ENCODE data around the gene UBIAD1.

The UBIAD1 gene

GRCh38 chr1:11281518-11282331, 8.7 kb downstream of the UBIAD1 start:
- H3K27ac ChIP-seq (ENCODE audit: low read length), result peak overlapping the region; percentile 83

DNA sequence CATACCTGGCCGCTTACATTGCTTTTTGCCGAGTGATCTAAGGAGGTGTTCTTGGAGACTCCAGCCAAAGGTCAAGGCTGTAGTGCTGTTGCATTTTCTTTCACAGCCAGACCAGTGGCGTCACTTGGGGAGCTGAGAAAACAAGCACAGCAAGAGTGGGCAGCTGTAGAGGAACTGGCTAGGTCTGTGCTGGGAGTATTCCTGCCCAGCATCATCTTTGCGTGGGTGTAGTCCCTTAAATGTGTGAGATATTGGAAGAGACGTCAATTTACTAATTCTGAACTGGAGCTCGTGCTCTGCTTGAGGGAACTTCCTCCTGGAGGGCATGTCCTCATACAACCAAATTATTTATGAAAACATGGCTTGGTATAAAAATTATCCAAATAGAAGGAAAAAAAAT, 10.2 kb downstream of the UBIAD1 start:
- H3K9me3 ChIP-seq (ENCODE audit: insufficient read depth, low read length), result no peaks in the 10 kb centered on the region
- peaks cover 22% of the 10 kb centered on the region for H3K4me1 ChIP-seq (ENCODE audit: low read length)
- H3K27me3 ChIP-seq (ENCODE audit: low read depth, low read length), result no peaks in the 10 kb centered on the region
- H3K36me3 ChIP-seq (replicated peaks; ENCODE audit: low read depth, low read length), result peaks cover 13% of the 10 kb centered on the region
- TF ChIP-seq EZH2phosphoT487 (IDR thresholded peaks at IDR 0.05; ENCODE audit: low read depth), result no peak
- TF ChIP-seq, protein P1, sequence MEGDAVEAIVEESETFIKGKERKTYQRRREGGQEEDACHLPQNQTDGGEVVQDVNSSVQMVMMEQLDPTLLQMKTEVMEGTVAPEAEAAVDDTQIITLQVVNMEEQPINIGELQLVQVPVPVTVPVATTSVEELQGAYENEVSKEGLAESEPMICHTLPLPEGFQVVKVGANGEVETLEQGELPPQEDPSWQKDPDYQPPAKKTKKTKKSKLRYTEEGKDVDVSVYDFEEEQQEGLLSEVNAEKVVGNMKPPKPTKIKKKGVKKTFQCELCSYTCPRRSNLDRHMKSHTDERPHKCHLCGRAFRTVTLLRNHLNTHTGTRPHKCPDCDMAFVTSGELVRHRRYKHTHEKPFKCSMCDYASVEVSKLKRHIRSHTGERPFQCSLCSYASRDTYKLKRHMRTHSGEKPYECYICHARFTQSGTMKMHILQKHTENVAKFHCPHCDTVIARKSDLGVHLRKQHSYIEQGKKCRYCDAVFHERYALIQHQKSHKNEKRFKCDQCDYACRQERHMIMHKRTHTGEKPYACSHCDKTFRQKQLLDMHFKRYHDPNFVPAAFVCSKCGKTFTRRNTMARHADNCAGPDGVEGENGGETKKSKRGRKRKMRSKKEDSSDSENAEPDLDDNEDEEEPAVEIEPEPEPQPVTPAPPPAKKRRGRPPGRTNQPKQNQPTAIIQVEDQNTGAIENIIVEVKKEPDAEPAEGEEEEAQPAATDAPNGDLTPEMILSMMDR (IDR thresholded peaks at IDR 0.05; ENCODE audit: low read depth, low read length), result no peak
- peaks cover 40% of the 10 kb centered on the region for H3K79me2 ChIP-seq (ENCODE audit: low read length)
- no peak overlapping the region for H2AFZ ChIP-seq (ENCODE audit: low read depth, low read length)
- H3K4me3 ChIP-seq (ENCODE audit: low read length), result no peak overlapping the region
- H3K9ac ChIP-seq (ENCODE audit: low read length), result no peak overlapping the region
- no peaks in the 10 kb centered on the region for H4K20me1 ChIP-seq (ENCODE audit: insufficient read depth, low read length)
- no peak overlapping the region for H3K27ac ChIP-seq (ENCODE audit: low read length)
- H3K4me2 ChIP-seq (ENCODE audit: low read length), result no peak overlapping the region

More at GRCh38 chr1:11281518-11282331, 8.7 kb downstream of the UBIAD1 start:
- Histone ChIP-seq H3K79me2 (ENCODE audit: low read length) (peaks cover 44% of the 10 kb centered on the region), H3K4me3 (ENCODE audit: low read length) (peak overlapping the region; percentile 46), H3K4me1 (ENCODE audit: low read length) (peaks cover 22% of the 10 kb centered on the region), H4K20me1 (ENCODE audit: insufficient read depth, low read length) (no peaks in the 10 kb centered on the region), H3K36me3 (replicated peaks; ENCODE audit: low read depth, low read length) (peaks cover 11% of the 10 kb centered on the region), H3K9me3 (ENCODE audit: insufficient read depth, low read length) (no peaks in the 10 kb centered on the region), H2AFZ (ENCODE audit: low read depth, low read length) (no peak overlapping the region), H3K4me2 (ENCODE audit: low read length) (peak overlapping the region; percentile 77), H3K9ac (ENCODE audit: low read length) (peak overlapping the region; percentile 49), H3K27me3 (ENCODE audit: low read depth, low read length) (no peaks in the 10 kb centered on the region)
- TF ChIP-seq, protein P1 (IDR thresholded peaks at IDR 0.05; ENCODE audit: low read depth, low read length), result no peak
- TF ChIP-seq EZH2phosphoT487 (IDR thresholded peaks at IDR 0.05; ENCODE audit: low read depth), result no peak

GRCh38 chr1:11284784-11285183, 11.8 kb downstream of the UBIAD1 start:
- no peak overlapping the region for H3K9ac ChIP-seq (ENCODE audit: low read length)
- H3K27ac ChIP-seq (ENCODE audit: low read length), result no peak overlapping the region
- H3K9me3 ChIP-seq (ENCODE audit: insufficient read depth, low read length), result no peaks in the 10 kb centered on the region
- H3K79me2 ChIP-seq (ENCODE audit: low read length), result peaks cover 39% of the 10 kb centered on the region
- H3K4me1 ChIP-seq (ENCODE audit: low read length), result peaks cover 22% of the 10 kb centered on the region
- no peaks in the 10 kb centered on the region for H3K27me3 ChIP-seq (ENCODE audit: low read depth, low read length)
- H3K36me3 ChIP-seq (replicated peaks; ENCODE audit: low read depth, low read length), result peaks cover 13% of the 10 kb centered on the region
- no peak overlapping the region for H3K4me2 ChIP-seq (ENCODE audit: low read length)
- no peaks in the 10 kb centered on the region for H4K20me1 ChIP-seq (ENCODE audit: insufficient read depth, low read length)
- no peak overlapping the region for H3K4me3 ChIP-seq (ENCODE audit: low read length)
- TF ChIP-seq, protein P1 (IDR thresholded peaks at IDR 0.05; ENCODE audit: low read depth, low read length), result no peak
- TF ChIP-seq EZH2phosphoT487 (IDR thresholded peaks at IDR 0.05; ENCODE audit: low read depth), result no peak
- no peak overlapping the region for H2AFZ ChIP-seq (ENCODE audit: low read depth, low read length)

DNA sequence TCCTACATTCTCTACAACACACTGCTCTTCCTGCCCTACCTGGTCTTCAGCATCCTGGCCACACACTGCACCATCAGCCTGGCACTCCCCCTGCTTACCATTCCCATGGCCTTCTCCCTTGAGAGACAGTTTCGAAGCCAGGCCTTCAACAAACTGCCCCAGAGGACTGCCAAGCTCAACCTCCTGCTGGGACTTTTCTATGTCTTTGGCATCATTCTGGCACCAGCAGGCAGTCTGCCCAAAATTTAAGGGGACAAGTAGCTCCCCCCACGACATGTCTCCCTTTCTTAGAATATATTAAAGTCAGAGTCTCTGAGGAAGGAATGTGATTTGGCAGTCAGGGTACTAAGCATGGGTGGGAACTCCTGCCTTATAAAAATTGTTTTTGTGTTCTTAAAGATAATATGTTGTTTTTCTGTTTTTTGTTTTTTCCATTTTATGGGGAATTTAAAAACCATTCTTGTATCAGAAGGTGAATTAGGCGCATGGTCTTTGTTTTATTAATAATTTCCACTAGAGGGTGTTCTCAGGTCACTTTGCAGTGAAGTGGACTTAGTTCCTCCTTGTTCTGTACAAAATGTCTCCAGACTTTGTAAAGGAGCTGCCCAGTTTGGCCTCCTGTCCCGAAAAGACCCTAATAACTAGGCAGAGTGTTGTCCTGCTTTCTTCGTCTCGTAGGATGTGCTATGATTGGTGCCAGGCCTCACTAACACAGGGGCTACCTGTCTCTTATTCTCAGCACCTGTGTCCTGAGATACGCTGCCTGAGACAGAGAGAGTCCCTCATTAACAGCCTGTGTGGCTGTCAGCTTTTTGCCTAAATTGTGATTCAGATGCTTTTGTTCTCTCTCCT, 13.1 kb downstream of the UBIAD1 start:
- peaks cover 10% of the 10 kb centered on the region for H3K4me1 ChIP-seq (ENCODE audit: low read length)
- no peaks in the 10 kb centered on the region for H4K20me1 ChIP-seq (ENCODE audit: insufficient read depth, low read length)
- H3K36me3 ChIP-seq (replicated peaks; ENCODE audit: low read depth, low read length), result peaks cover 13% of the 10 kb centered on the region
- H3K4me3 ChIP-seq (ENCODE audit: low read length), result no peak overlapping the region
- no peak overlapping the region for H3K9ac ChIP-seq (ENCODE audit: low read length)
- peaks cover 31% of the 10 kb centered on the region for H3K79me2 ChIP-seq (ENCODE audit: low read length)
- no peaks in the 10 kb centered on the region for H3K9me3 ChIP-seq (ENCODE audit: insufficient read depth, low read length)
- TF ChIP-seq, protein P1 (IDR thresholded peaks at IDR 0.05; ENCODE audit: low read depth, low read length), result peak; percentile 26
- TF ChIP-seq EZH2phosphoT487 (IDR thresholded peaks at IDR 0.05; ENCODE audit: low read depth), result no peak
- H3K4me2 ChIP-seq (ENCODE audit: low read length), result no peak overlapping the region
- no peak overlapping the region for H3K27ac ChIP-seq (ENCODE audit: low read length)
- H3K27me3 ChIP-seq (ENCODE audit: low read depth, low read length), result no peaks in the 10 kb centered on the region
- H2AFZ ChIP-seq (ENCODE audit: low read depth, low read length), result no peak overlapping the region

Data from OCI-LY3 (cell line).